GM12873 (cell line): Measurements from ENCODE around the gene LMF2.

Experiments used
- CTCF ChIP-seq: IDR thresholded peaks from 2 replicates; pipeline ENCODE4 v1.5.1; 2012; ENCODE audit warnings: low read depth, mild to moderate bottlenecking, moderate library complexity, low read length, control low read depth; ENCODE audit not compliant: insufficient read depth; ENCODE audit errors: missing control alignments

The LMF2 gene

GRCh38 chr22:50488006-50488677 is 19.4 kb downstream of the LMF2 start:
- no peak for TF ChIP-seq CTCF

- no peak for TF ChIP-seq CTCF
These were observed 20.1 kb downstream of the LMF2 start for GRCh38 chr22:50487290-50488005.

GRCh38 chr22:50486561-50487289 is 20.8 kb downstream of the LMF2 start, which contains the start of gene MIOX:
TSS of gene MIOX (plus strand) at chr22:50486859. CDS start at chr22:50486898, 39 bp downstream.
- TF ChIP-seq CTCF: no peak

- TF ChIP-seq CTCF: no peak
These were observed 22.0 kb downstream of the LMF2 start for GRCh38 chr22:50485221-50486131.

- TF ChIP-seq CTCF: no peak
These were observed 23.3 kb downstream of the LMF2 start for GRCh38 chr22:50483977-50484853.

GRCh38 chr22:50483556-50483955 is 23.9 kb downstream of the LMF2 start:
- TF ChIP-seq CTCF: no peak
